ENCODE data around the gene PRKCZ. TPM values are rescaled to one million over a fixed set of nuclear protein-coding genes. Genes with fewer than 3 reads are reported as not detected.

The PRKCZ gene
- total and polyA plus RNA-seq, 2 experiments from 2014 or later, result 26.2 to 36.9 TPM

DNA sequence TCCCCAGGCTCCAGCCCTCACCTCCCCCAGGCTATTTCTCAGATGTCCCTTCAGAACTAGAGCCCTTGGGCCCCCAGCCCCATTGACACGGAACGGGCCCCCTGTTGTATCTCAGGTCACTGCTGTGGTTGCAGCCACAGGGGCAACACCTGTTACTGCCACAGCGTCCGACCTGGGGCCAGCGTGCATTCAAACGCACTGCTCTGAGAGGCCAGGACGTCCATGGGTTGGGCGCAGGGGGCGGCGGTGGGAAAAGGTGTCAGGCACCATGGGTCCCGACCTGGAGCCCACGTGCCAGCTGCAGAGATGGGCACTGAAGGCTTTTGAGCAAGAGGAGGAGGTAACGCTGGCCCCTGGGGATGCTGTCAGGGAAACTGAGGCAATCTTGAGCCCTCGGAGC is 131.1 kb downstream of the PRKCZ start (continued):
- TF ChIP-seq, protein P1, sequence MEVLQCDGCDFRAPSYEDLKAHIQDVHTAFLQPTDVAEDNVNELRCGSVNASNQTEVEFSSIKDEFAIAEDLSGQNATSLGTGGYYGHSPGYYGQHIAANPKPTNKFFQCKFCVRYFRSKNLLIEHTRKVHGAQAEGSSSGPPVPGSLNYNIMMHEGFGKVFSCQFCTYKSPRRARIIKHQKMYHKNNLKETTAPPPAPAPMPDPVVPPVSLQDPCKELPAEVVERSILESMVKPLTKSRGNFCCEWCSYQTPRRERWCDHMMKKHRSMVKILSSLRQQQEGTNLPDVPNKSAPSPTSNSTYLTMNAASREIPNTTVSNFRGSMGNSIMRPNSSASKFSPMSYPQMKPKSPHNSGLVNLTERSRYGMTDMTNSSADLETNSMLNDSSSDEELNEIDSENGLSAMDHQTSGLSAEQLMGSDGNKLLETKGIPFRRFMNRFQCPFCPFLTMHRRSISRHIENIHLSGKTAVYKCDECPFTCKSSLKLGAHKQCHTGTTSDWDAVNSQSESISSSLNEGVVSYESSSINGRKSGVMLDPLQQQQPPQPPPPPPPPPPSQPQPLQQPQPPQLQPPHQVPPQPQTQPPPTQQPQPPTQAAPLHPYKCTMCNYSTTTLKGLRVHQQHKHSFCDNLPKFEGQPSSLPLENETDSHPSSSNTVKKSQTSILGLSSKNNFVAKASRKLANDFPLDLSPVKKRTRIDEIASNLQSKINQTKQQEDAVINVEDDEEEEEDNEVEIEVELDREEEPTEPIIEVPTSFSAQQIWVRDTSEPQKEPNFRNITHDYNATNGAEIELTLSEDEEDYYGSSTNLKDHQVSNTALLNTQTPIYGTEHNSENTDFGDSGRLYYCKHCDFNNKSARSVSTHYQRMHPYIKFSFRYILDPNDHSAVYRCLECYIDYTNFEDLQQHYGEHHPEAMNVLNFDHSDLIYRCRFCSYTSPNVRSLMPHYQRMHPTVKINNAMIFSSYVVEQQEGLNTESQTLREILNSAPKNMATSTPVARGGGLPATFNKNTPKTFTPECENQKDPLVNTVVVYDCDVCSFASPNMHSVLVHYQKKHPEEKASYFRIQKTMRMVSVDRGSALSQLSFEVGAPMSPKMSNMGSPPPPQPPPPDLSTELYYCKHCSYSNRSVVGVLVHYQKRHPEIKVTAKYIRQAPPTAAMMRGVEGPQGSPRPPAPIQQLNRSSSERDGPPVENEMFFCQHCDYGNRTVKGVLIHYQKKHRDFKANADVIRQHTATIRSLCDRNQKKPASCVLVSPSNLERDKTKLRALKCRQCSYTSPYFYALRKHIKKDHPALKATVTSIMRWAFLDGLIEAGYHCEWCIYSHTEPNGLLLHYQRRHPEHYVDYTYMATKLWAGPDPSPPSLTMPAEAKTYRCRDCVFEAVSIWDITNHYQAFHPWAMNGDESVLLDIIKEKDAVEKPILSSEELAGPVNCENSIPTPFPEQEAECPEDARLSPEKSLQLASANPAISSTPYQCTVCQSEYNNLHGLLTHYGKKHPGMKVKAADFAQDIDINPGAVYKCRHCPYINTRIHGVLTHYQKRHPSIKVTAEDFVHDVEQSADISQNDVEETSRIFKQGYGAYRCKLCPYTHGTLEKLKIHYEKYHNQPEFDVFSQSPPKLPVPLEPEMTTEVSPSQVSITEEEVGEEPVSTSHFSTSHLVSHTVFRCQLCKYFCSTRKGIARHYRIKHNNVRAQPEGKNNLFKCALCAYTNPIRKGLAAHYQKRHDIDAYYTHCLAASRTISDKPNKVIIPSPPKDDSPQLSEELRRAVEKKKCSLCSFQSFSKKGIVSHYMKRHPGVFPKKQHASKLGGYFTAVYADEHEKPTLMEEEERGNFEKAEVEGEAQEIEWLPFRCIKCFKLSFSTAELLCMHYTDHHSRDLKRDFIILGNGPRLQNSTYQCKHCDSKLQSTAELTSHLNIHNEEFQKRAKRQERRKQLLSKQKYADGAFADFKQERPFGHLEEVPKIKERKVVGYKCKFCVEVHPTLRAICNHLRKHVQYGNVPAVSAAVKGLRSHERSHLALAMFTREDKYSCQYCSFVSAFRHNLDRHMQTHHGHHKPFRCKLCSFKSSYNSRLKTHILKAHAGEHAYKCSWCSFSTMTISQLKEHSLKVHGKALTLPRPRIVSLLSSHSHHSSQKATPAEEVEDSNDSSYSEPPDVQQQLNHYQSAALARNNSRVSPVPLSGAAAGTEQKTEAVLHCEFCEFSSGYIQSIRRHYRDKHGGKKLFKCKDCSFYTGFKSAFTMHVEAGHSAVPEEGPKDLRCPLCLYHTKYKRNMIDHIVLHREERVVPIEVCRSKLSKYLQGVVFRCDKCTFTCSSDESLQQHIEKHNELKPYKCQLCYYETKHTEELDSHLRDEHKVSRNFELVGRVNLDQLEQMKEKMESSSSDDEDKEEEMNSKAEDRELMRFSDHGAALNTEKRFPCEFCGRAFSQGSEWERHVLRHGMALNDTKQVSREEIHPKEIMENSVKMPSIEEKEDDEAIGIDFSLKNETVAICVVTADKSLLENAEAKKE (CRISPR knock-in tag; IDR thresholded peaks at IDR 0.05), result no peak
- TF ChIP-seq ZNF331 (CRISPR knock-in tag; IDR thresholded peaks at IDR 0.05; ENCODE audit: low read depth), result no peak
- TF ChIP-seq JUNB (IDR thresholded peaks at IDR 0.05; ENCODE audit: unreplicated experiment), result no peak
- TF ChIP-seq, protein P2, sequence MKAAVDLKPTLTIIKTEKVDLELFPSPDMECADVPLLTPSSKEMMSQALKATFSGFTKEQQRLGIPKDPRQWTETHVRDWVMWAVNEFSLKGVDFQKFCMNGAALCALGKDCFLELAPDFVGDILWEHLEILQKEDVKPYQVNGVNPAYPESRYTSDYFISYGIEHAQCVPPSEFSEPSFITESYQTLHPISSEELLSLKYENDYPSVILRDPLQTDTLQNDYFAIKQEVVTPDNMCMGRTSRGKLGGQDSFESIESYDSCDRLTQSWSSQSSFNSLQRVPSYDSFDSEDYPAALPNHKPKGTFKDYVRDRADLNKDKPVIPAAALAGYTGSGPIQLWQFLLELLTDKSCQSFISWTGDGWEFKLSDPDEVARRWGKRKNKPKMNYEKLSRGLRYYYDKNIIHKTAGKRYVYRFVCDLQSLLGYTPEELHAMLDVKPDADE (IDR thresholded peaks at IDR 0.05), result no peak

DNA sequence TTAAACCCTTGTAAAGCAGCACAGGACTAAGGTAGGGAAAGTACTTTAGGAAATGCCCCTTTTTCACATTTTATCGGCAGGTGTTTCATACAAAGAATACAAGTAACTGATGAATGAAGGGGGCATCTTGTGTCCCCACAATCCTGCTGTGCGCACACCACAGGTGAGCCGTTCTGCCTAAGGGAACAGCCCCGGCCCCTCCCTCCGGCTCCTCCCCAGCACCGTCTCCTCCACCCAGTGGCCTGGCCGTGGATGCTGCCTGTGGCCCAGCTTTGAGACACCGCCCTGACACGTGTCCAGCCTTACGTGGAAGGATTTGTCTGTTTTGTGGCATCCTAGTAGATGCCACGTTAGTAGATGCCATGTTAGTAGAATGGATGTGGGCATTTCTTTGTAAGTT is 131.5 kb downstream of the PRKCZ start:
- H3K4me2 ChIP-seq, result no peak overlapping the region
- H3K4me1 Mint-ChIP-seq, result no peaks in the 10 kb centered on the region
- H3K36me3 ChIP-seq (ENCODE audit: insufficient read depth), result no peaks in the 10 kb centered on the region
- no peaks in the 10 kb centered on the region for H3K4me1 ChIP-seq (ENCODE audit: insufficient read depth)
- H3K27ac ChIP-seq (ENCODE audit: low read depth), result no peak overlapping the region
- no peak overlapping the region for H3K4me3 Mint-ChIP-seq
- DNase-seq (ENCODE audit: low spot score) (no peak), ATAC-seq (no peak)
- 0 out of 2 replicates have a peak, but pooled peaks cover under 1% of the 10 kb centered on the region for H3F3A ChIP-seq (replicated peaks; ENCODE audit: low read depth)
- H2AFZ ChIP-seq, result no peak overlapping the region
- no peaks in the 10 kb centered on the region for H3K79me2 ChIP-seq (replicated peaks; ENCODE audit: insufficient read depth)
- no peak overlapping the region for H3K4me3 ChIP-seq
- peaks cover 25% of the 10 kb centered on the region for H3K27me3 Mint-ChIP-seq (ENCODE audit: insufficient read depth, low read depth, poor library complexity)
- no peak overlapping the region for H3K27ac Mint-ChIP-seq
- no peaks in the 10 kb centered on the region for H3K27me3 ChIP-seq (ENCODE audit: insufficient read depth)
- H3K9me3 Mint-ChIP-seq, result no peaks in the 10 kb centered on the region
- no peaks in the 10 kb centered on the region for H3K9me2 ChIP-seq (ENCODE audit: insufficient read depth)
- no peaks in the 10 kb centered on the region for H4K20me1 ChIP-seq (replicated peaks; ENCODE audit: insufficient read depth)
- peaks cover 23% of the 10 kb centered on the region for H3K36me3 Mint-ChIP-seq (ENCODE audit: low read depth)
- TF ChIP-seq EZH2 (IDR thresholded peaks at IDR 0.05; ENCODE audit: low read depth, unreplicated experiment), result no peak
- TF ChIP-seq, protein P1 (CRISPR knock-in tag; IDR thresholded peaks at IDR 0.05), result no peak
- TF ChIP-seq, protein P3, sequence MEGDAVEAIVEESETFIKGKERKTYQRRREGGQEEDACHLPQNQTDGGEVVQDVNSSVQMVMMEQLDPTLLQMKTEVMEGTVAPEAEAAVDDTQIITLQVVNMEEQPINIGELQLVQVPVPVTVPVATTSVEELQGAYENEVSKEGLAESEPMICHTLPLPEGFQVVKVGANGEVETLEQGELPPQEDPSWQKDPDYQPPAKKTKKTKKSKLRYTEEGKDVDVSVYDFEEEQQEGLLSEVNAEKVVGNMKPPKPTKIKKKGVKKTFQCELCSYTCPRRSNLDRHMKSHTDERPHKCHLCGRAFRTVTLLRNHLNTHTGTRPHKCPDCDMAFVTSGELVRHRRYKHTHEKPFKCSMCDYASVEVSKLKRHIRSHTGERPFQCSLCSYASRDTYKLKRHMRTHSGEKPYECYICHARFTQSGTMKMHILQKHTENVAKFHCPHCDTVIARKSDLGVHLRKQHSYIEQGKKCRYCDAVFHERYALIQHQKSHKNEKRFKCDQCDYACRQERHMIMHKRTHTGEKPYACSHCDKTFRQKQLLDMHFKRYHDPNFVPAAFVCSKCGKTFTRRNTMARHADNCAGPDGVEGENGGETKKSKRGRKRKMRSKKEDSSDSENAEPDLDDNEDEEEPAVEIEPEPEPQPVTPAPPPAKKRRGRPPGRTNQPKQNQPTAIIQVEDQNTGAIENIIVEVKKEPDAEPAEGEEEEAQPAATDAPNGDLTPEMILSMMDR (conservative IDR thresholded peaks at IDR 0.05; ENCODE audit: low read depth in 2 of 2), result no peak
- no peak for TF ChIP-seq CREB1 (CRISPR knock-in tag; IDR thresholded peaks at IDR 0.05; ENCODE audit: low read depth)
